Mesodermal cell (in vitro differentiated cells): ENCODE results near the gene WDR38.
"Not testable (repeated sequence)": the region's sequence is repeated elsewhere in the genome, so short reads cannot be mapped to it uniquely, and the experiment has no call there.

Experiments
- H3K27ac ChIP-seq: 2 replicates; pipeline ENCODE4 v1.7.0; 2013; ENCODE audit warnings: mild to moderate bottlenecking, low read depth, low read length, moderate library complexity; ENCODE audit not compliant: severe bottlenecking
- H3K36me3 ChIP-seq: 2 replicates; pipeline ENCODE4 v1.7.1; 2013; ENCODE audit warnings: mild to moderate bottlenecking, low read length, moderate library complexity; ENCODE audit not compliant: control insufficient read depth, insufficient read depth
- H3K4me1 ChIP-seq: one replicate; pipeline ENCODE4 v1.7.1; 2013; ENCODE audit warnings: mild to moderate bottlenecking, low read length; ENCODE audit not compliant: insufficient read depth, control insufficient read depth, poor library complexity, severe bottlenecking
- H3K4me3 ChIP-seq: 2 replicates; pipeline ENCODE4 v1.7.0; 2013; ENCODE audit warnings: low read length, control low read depth, mild to moderate bottlenecking; ENCODE audit not compliant: insufficient read depth, poor library complexity, severe bottlenecking; ENCODE audit errors: extremely low read depth
- H3K9me3 ChIP-seq: 2 replicates; pipeline ENCODE4 v1.7.1; 2013; ENCODE audit warnings: mild to moderate bottlenecking, low read length, moderate library complexity; ENCODE audit not compliant: control insufficient read depth
- WGBS, 2 experiments: methylation state at CpG; one replicate each; pipeline ENCODE4 v1.1.5; 2013; ENCODE audit warnings: missing lambda C conversion rate in 2 of 2; ENCODE audit not compliant: insufficient coverage in 2 of 2; 5-methylcytosine and 5-hydroxymethylcytosine counted together

WDR38 gene

DNA sequence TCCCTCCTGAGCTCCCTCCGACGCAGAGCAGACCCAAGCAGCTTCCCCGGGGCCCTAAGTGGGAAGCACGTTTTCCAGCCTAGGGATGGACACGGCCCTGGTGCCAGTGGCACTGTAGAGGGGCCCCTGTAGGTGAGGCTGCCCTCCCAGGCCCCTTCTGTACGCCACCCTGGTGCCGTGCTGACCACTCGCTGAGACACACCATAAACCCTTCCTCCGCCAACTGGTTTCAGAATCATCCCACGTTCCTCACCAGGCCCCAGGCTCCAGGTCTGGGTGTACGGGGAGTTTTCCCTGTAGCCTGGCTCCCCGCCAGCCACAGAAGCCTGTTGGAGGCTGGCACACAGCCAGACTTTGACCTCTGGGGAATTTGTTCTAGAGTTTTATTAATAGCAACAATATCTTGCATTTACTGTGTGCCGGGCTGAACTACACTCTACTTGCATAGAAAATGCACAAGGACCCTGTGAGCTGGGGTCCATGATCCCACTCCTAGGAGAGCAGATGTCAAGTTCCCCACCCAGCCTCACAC is 18.2 kb upstream of the WDR38 start:
- Histone ChIP-seq H3K4me3 (no peak overlapping the region), H3K27ac (no peak overlapping the region)
- WGBS, 2 experiments, result 87 to 91% methylated on average over 11 to 12 of the region's 13 CpGs

DNA sequence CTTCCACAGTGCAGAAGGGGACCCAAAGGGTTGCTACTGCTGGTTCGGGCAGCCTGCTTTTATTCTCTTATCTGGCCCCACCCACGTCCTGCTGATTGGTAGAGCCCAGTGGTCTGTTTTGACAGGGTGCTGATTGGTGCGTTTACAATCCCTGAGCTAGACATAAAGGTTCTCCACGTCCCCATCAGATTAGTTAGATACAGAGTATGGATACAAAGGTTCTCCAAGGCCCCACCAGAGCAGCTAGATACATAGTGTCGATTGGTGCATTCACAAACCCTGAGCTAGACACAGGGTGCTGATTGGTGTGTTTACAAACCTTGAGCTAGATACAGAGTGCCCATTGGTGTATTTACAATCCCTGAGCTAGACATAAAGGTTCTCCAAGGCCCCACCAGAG is 15.1 kb upstream of the WDR38 start:
- not testable (repeated sequence) for H3K4me1 ChIP-seq, H3K36me3 ChIP-seq, H3K27ac ChIP-seq, H3K4me3 ChIP-seq, H3K9me3 ChIP-seq
- 71% methylated on average over 1 of the region's 5 CpGs; no CpG with 5 or more reads in 1 of the 2 experiments for WGBS, 2 experiments

More for the DNA sequence above, 18.2 kb upstream of the WDR38 start:
- no peaks in the 10 kb centered on the region for H3K4me1 ChIP-seq
- H3K9me3 ChIP-seq, result no peaks in the 10 kb centered on the region
- H3K36me3 ChIP-seq, result no peaks in the 10 kb centered on the region

DNA sequence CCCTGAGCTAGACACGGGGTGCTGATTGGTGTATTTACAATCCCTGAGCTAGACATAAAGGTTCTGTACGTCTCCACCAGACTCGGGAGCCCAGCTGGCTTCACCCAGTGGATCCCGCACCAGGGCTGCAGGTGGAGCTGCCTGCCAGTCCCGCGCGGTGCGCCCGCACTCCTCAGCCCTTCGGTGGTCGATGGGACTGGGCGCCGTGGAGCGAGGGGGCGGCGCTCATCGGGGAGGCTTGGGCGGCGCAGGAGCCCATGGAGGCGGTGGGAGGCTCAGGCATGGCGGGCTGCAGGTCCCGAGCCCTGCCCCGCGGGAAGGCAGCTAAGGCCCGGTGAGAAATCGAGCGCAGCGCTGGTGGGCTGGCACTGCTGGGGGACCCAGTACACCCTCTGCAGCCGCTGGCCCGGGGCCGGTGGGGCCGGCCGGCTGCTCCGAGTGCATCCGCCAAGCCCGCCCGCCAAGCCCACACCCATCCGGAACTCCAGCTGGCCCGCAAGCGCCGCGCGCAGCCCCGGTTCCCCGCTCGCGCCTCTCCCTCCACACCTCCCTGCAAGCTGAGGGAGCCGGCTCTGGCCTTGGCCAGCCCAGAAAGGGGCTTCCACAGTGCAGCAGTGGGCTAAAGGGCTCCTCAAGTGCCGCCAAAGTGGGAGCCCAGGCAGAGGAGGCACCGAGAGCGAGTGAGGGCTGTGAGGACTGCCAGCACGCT is 14.5 kb upstream of the WDR38 start:
- not testable (repeated sequence) for H3K4me3 ChIP-seq, H3K4me1 ChIP-seq, H3K36me3 ChIP-seq, H3K9me3 ChIP-seq, H3K27ac ChIP-seq
- WGBS, 2 experiments, result 97% methylated on average over 20 to 23 of the region's 52 CpGs

DNA sequence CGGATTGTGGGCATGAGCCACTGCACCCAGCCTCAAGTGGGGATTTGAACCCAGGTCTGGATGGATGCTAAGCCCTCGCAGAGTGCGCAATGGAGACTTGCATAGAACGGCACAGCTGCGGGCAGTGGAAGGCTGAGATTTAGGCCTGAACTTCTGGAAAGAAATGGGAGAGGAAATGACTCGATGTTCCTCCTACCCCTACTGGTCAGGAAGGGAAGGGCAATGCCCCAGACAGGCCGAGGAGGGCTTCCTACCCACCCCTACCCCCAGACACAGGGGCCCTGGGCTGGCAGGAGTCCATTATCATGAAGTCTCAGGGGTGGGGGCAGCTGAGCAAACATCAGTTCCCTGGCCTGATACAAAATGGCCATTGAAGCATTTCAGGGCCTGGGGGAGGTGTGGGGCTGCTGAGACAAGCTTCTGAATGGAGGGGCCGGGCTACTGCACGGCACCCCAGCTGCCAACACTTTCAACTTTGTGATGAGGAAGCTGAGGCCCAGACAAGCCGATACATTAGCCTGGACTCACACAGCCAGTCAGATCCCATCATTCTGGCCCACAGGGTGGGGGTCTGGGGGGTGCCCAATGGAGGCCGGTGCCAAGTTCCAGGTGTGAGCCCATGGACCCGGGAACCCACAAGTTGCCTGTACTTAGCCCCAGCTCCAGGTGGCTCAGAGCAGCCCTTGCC is 13.5 kb upstream of the WDR38 start:
- Histone ChIP-seq H3K4me3 (no peak overlapping the region), H3K36me3 (no peaks in the 10 kb centered on the region), H3K9me3 (no peaks in the 10 kb centered on the region), H3K4me1 (no peaks in the 10 kb centered on the region), H3K27ac (peak overlapping the region; percentile 10)
- WGBS, 2 experiments, result 90 to 92% methylated on average over 8 of the region's 12 CpGs

DNA sequence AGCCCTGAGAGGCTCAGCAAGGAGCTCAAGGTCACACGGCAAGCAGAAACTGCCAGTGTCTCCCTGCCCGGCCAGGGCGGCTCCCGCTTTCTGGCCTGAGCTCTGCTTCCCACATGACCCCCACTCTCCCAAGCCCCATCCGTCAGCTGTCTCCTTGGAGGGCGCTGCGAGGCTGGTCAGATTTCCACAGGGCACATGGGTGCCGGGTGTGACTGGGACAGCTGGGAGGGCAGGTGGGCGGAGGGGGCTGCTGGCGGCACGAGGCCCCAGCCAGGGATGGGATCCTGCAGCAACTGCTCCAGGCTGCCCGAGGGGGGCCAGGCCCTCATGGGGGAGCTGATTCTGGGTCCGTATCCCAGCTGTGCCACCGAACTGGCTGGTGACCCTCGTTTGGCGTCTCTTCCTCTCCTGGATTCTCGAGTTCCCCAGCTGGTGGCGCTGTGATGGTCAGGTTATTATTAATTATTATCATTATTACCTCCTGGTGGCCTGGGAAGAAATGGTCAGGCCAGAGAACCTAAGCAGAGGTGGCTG is 12.9 kb upstream of the WDR38 start:
- Histone ChIP-seq H3K27ac (no peak overlapping the region), H3K4me3 (no peak overlapping the region)
- 94% methylated on average over 5 to 14 of the region's 18 CpGs for WGBS, 2 experiments

DNA sequence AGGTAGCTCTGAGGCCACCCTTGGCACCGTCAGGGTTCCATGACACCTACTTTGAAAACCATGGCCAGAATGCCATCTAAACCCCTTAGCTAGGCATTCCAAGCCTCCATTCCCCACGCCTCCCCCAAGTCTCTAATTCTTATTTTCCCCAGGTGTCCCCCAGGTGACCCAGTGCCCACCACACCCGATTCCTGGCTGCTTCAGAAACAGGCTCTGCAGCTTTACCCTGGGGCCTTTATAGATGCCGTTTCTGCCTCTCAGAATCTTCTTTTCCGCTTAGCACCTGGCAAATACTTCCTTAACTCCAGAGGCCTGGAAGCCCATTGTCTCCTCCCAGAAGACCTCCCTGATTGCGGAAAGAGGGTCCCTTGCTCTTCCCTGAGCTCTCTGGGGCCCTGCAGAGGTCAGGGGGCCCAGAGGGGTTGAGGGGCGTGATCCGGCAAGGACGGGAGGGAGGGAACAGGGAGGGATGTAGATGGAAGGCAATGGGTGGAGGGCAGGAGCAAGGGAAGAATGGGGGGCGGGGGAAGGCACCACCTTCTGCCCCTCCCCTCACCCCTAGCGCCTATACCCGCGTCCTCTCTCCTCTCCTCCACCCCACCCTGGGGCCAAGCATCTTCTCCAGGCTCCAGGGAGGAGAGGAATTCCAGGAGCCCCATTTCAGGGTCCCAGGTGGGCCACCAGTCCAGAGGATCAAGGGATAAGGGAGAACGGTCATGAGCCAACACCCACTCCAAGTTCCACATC is 12.0 kb upstream of the WDR38 start:
- WGBS, 2 experiments, result 92 to 100% methylated on average over 1 to 9 of the region's 14 CpGs
- Histone ChIP-seq H3K4me3 (no peak overlapping the region), H3K36me3 (no peaks in the 10 kb centered on the region), H3K27ac (no peak overlapping the region), H3K4me1 (no peaks in the 10 kb centered on the region), H3K9me3 (no peaks in the 10 kb centered on the region)

More for the DNA sequence above, 12.9 kb upstream of the WDR38 start:
- Histone ChIP-seq H3K36me3 (no peaks in the 10 kb centered on the region), H3K4me1 (no peaks in the 10 kb centered on the region), H3K9me3 (no peaks in the 10 kb centered on the region)

DNA sequence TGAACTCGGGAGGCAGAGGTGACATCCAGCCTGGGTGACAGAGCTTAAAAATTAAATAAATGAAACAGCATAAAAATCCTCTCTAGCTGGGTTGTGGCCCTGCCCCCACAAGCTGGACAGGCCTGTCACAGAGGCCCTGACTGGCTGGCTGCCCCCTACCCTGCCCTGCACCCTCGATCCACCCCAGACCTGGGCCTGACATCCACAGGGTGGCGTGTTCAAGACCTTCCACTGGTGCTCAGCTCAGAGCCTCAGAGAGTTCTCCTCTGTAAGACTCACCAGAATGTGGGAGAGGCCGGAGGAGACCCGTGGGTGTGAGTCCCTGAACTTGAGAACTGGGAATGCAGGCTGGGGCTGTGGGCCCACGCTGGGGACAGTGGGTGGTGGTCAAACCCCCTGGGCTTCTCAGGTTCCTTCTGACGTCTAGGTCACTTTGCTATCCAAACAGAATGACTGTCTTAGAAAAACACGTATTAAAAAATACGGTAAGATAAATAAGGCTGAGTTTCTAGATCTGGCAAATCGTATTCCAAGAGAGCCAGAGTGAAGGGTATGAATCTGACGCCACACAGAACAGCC is 9.7 kb upstream of the WDR38 start:
- 91 to 96% methylated on average over 9 to 11 of the region's 11 CpGs for WGBS, 2 experiments
- no peak overlapping the region for H3K4me3 ChIP-seq
- no peaks in the 10 kb centered on the region for H3K36me3 ChIP-seq
- no peaks in the 10 kb centered on the region for H3K4me1 ChIP-seq
- no peaks in the 10 kb centered on the region for H3K9me3 ChIP-seq
- no peak overlapping the region for H3K27ac ChIP-seq

DNA sequence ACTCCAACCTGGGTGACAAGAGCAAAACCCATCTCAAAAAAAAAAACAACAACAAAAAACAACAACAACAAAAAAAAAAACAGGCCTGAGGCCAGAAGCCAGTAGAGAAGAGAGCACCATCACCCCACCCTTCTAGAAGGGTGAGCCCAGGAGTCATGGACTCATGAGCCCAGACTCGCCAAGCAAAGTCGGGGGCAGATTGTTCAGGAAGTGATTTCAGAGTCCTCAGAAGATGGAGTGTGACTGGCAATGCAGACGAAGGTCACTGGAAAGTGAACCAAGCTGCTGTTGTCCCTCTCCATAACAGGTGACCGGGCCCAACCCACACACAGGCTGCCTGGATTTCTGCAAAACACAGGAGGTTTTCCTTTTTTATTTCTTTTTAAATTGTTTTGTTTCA is 9.0 kb upstream of the WDR38 start:
- WGBS, 2 experiments, result 92 to 100% methylated on average over 2 to 3 of the region's 4 CpGs
- Histone ChIP-seq H3K9me3 (no peaks in the 10 kb centered on the region), H3K27ac (no peak overlapping the region), H3K4me3 (no peak overlapping the region), H3K4me1 (no peaks in the 10 kb centered on the region), H3K36me3 (no peaks in the 10 kb centered on the region)

DNA sequence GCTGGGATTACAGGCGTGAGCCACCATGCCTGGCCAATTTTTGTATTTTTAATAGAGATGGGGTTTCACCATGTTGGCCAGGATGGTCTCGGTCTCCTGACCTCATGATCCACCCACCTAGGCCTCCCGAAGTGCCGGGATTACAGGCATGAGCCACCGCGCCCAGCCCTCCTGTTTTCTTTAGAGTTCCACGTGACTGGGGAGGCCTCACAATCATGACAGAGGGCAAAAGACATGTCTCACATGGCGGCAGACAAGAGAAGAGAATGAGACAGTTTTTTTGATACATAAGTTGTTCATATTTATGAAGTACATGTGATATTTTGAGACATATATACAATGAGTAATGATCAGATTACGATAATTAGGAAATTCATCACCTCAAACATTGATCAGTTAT is 6.8 kb upstream of the WDR38 start:
- H3K4me3 ChIP-seq, H3K9me3 ChIP-seq, H3K4me1 ChIP-seq, H3K36me3 ChIP-seq, H3K27ac ChIP-seq: not testable (repeated sequence)
- WGBS, 2 experiments, result 97% methylated on average over 5 to 6 of the region's 9 CpGs

DNA sequence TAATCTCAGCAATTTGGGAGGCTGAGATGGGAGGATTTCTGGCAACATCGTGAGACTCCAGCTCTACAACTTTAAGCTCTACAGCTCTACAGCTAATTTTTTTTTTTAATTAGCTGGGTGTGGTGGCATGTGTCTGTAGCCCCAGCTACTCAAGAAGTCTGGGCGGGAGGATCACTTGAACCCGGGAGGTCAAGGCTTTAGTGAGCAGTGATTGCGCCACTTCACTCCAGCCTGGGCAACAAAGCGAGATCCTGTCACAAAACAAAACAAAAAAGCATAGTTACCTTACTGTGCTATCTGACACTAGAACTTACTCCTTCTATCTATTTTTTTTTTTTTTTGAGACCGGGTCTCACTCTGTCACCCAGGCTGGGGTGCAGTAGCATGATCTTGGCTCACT is 6.3 kb upstream of the WDR38 start:
- H3K9me3 ChIP-seq, result no peaks in the 10 kb centered on the region
- no peak overlapping the region for H3K27ac ChIP-seq
- H3K4me1 ChIP-seq, result peaks cover 3% of the 10 kb centered on the region
- no peaks in the 10 kb centered on the region for H3K36me3 ChIP-seq
- 79 to 90% methylated on average over 4 to 5 of the region's 6 CpGs for WGBS, 2 experiments
- no peak overlapping the region for H3K4me3 ChIP-seq
